SW480 (cell line): ENCODE results near the gene CTU2.

Source experiments
- DNase-seq: peaks from one replicate; pipeline ENCODE4 v3.0.0-alpha.2; 2016; ENCODE audit warnings: low spot score

Gene CTU2

GRCh38 chr16:88681709-88682451 is 24.4 kb upstream of the CTU2 start:
- DNase-seq: no peak

GRCh38 chr16:88684569-88685155 is 21.6 kb upstream of the CTU2 start:
- no peak for DNase-seq

GRCh38 chr16:88685156-88686061 is 20.9 kb upstream of the CTU2 start:
- DNase-seq: peak; percentile 32

GRCh38 chr16:88686062-88686438 is 20.3 kb upstream of the CTU2 start:
- no peak for DNase-seq

- DNase-seq: peak; percentile 61
These were observed 19.7 kb upstream of the CTU2 start, which contains the start of gene SNAI3 for GRCh38 chr16:88686439-88687253. SNAI3 (minus strand) TSS chr16:88686507; CDS start chr16:88686406, 101 bp downstream.

- no peak for DNase-seq
These were observed 19.1 kb upstream of the CTU2 start for GRCh38 chr16:88687254-88687576.

GRCh38 chr16:88687676-88688012 is 18.7 kb upstream of the CTU2 start:
- DNase-seq: no peak

- DNase-seq: no peak
These were observed 18.1 kb upstream of the CTU2 start for GRCh38 chr16:88688013-88688778.

GRCh38 chr16:88690341-88691128 is 15.8 kb upstream of the CTU2 start:
- DNase-seq: no peak

- no peak for DNase-seq
These were observed 15.0 kb upstream of the CTU2 start for GRCh38 chr16:88691129-88691813.

- no peak for DNase-seq
These were observed 14.3 kb upstream of the CTU2 start for GRCh38 chr16:88691924-88692560.

- DNase-seq: no peak
These were observed 13.4 kb upstream of the CTU2 start for GRCh38 chr16:88692861-88693260.

GRCh38 chr16:88693420-88694177 is 12.7 kb upstream of the CTU2 start:
- no peak for DNase-seq

GRCh38 chr16:88694221-88695087 is 11.8 kb upstream of the CTU2 start:
- no peak for DNase-seq

- DNase-seq: no peak
These were observed 11.1 kb upstream of the CTU2 start for GRCh38 chr16:88695218-88695617.

- DNase-seq: no peak
These were observed 10.6 kb upstream of the CTU2 start for GRCh38 chr16:88695753-88696152.

GRCh38 chr16:88696441-88696840 is 9.9 kb upstream of the CTU2 start:
- no peak for DNase-seq
